Spleen (tissue), 7 donors: ENCODE measurements around the gene LPCAT1.

Source experiments
- CTCF ChIP-seq, 11 experiments: fragments of 200-600 bp in 7 of 11; fragments of 450-650 bp in 4 of 11; sonication (generic) in 4 of 11; IDR thresholded peaks in 8 of 11; conservative IDR thresholded peaks in 3 of 11; 1 replicate in 7 of 11; 2 replicates in 4 of 11; pipeline versions ENCODE4 v1.4.0 to v1.8.0; 2016 to 2021; ENCODE audit warnings: antibody characterized with exemption in 11 of 11, inconsistent platforms in 4 of 11, mild to moderate bottlenecking in 1 of 11
- POLR2A ChIP-seq, 3 donors: fragments of 450-650 bp; IDR thresholded peaks; one replicate each; pipeline ENCODE4 v1.5.1; 2017; ENCODE audit warnings: antibody characterized with exemption in 3 of 3, mild to moderate bottlenecking in 1 of 3
- POLR2AphosphoS5 ChIP-seq, 3 donors: sonication (generic); formaldehyde crosslinking; IDR thresholded peaks; one replicate each; pipeline ENCODE4 v1.5.1; 2017; ENCODE audit warnings: antibody characterized with exemption in 3 of 3
- donor health status: DM: no; HTN: no; CAD: no; lungs with moderate emphysema.
- donor health status: DM: no; HTN: no; CAD: no.
- donor health status: DM: no; HTN: no; CAD: no.

GRCh38 chr5:1543398-1544293, 19.9 kb upstream of the LPCAT1 start:
- no peak for TF ChIP-seq POLR2AphosphoS5 (IDR thresholded peaks at IDR 0.05)
- no peak for TF ChIP-seq CTCF (IDR thresholded peaks at IDR 0.05 in 8 of 11, conservative IDR thresholded peaks at IDR 0.05 in 3 of 11)
- no peak for TF ChIP-seq POLR2A (IDR thresholded peaks at IDR 0.05)
